Stimulated activated CD4-positive, alpha-beta T cell treated with anti-CD3 and anti-CD28 coated beads, Interleukin-1b, Interleukin-23, amount 100 ng/mL, for 48 hours (primary cell): Measurements from ENCODE around the gene FOXA1.

Source experiments
- DNase-seq: peaks from one replicate; pipeline ENCODE4 v3.0.0-alpha.2; 2020

The FOXA1 gene

DNA sequence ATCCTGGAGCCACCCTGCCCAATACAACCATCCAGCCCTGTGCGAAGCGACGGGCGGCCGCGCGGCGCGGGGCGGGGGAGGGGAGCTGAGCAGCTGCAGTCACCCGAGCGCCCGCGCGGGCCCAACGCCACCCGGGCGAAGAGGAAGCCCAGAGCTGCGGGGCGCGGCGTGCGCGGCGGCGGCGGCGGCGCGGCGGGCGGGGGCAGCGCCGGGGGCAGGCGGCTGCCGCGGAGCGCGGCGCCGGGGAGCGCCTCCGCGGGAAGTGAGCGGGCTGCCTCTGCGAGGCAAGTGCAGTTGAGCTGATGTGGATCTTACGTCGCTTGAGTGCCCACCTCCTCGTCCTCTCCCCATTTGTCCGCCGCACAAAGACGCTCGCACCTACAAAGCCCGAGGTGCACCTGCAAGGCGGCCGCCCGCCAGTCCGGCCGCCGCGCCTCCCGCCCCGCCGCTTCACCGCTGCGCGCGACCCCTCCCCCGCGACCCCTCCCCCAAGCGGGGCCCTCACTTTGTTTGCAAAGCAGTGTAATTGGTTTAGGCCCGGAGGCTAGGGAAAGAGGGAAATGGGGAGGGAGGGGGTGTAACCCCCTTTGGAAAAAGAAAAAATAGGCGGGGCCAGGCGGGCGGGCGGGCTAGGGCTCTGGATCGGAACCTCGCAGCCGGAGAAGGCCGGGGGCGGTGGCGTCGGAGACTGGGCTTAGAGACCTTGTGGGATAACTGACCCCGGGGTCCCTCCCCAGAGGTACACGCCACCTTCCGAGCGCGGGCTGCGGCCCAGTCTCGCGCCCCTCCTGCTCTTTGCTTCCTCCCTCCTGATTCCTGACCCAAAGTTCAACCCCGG lies at the start of gene FOXA1, which contains the start of gene TTC6:
Gene FOXA1, minus strand, starts transcription at position 279 of the 838 bp plus-strand sequence. Its CDS starts 277 bp downstream, at position 2.
Gene TTC6, plus strand, starts transcription at position 659 of the 838 bp plus-strand sequence. CDS start 26,436 bp downstream, outside the sequence.
- no peak for DNase-seq

DNA sequence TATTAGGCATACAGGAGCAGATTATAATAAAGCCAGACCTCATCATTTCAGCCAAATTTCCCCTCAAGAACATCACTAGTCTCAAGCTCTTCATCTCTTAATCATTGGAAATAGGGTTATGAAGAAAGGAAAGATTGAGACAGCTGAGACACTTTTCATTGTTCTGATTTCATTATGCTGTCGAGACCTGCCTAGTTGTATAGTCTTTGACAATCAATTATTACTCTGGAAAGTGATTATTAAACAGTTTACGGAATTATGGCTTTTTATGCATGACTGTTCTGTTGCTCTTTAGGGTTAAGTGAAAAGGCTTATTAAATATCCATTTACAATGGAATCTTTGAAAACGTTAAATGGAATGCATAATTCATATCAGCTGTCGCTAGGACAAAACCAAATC lies 48.7 kb upstream of the FOXA1 start:
- DNase-seq, result no peak

DNA sequence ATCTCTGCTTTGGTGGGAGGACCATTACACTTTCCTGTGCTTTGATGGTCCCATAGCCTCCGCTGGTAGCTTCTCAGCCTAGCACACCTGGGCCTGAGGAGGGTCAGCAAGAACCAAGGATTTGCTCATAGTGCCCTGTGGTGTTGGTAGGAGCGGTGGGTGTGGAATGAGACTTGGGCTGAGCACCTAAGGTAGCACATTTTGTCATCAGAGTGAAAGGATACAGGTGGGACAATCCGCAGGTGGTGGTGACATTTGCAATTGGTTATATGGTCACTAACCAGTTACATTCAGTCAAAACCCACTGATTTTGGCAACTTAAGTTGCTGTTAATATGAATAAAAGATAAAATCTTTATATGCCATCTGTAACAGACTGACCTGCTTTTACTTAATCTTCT lies 47.1 kb upstream of the FOXA1 start:
- DNase-seq, result no peak

DNA sequence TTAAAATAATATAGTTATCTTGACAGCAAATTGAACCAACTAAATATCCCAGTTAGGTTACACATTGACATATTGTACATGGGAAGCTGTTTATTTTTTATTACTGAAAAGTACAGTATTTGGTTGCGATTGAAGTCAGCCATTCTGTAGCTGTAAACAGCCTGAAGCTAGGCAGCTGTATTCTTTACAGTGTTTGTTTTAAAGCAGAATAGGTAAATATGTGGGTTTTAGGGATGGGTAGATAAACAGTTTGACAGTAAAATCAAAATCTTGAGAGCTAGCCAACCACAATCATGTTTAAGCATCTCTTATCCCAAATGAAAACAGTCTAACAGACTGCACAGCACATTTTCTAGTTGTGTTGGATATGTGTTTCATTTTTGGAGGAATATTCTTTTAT lies 46.1 kb upstream of the FOXA1 start:
- no peak for DNase-seq

DNA sequence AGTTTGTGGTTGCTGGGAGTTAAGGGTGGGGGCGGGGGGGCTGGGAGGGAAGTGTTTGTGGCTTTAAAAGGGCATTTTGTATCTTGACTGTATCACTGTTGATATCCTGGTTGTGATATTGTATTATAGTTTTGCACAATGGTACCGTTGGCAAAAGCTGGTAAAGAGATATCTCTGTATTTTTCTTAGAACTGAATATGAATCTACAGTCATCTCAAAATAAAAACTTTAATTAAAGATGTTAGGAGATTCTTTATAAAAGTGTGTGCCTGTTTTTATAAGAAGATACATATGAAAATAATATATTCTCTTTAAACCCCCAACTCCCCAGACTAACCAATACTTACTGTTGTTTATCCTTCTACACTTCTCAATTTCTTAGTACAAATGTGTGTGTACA lies 43.5 kb upstream of the FOXA1 start:
- no peak for DNase-seq

DNA sequence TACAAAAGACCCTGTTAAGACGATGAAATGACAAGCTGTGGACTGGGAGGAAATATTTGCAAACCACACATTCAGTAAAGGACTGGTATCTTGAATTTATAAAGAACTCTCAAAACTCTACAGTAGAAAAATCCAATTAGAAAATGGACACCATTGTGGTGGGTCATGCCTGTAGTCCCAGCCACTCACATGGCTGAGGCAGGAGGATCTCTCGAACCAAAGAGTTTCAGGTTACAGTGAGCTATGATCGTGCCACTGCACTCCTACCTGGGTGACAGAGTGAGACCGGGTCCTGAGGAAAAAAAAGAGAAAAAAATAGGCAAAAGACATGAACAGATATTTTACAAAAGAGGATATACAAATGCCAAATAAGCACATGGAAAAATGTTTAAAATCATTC lies 42.3 kb upstream of the FOXA1 start:
- no peak for DNase-seq

DNA sequence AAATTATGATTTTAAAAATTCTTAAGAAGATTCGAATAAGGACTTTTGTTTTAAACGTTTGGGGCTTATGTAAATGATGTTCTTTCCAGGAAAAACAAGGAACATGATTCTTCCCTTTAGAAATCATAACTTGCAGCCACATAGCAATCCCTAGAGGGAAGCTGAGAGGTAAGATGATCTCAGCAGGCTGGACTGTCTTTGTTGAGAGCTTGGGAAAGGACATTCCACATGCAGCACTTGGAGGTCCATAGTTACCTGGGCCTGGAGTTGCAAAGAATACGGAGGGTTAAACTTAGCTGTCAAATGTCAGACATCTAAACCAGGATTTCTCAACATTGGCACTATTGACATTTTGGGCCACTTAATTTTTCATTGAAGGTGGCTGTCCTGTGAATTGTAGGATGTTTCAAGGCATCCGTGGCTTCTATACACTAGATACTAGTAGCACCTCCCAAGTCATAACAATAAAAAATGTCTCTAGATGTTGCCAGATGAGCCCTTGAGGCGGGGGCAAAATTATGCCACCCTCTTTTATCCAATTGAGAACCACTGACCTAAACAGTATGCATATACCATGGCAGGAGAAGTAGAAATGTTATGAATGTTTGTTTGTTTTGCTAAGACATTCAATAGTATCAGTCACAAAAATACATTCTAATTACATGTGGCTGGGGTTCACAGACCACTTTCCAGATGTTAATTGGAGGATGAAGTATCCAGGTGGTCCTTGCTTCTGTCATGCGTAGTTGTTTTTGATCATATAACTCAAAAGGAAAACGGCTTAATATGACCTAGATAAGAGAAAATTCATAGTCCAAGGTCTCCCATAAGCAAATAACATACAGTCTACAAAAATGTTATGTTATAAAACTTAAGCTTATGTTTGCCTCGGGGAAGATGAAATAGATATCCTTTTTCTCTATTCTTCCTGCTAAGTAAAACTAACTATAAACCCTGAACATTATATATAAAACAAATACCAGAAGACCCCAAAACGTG lies 30.8 kb upstream of the FOXA1 start:
- no peak for DNase-seq

DNA sequence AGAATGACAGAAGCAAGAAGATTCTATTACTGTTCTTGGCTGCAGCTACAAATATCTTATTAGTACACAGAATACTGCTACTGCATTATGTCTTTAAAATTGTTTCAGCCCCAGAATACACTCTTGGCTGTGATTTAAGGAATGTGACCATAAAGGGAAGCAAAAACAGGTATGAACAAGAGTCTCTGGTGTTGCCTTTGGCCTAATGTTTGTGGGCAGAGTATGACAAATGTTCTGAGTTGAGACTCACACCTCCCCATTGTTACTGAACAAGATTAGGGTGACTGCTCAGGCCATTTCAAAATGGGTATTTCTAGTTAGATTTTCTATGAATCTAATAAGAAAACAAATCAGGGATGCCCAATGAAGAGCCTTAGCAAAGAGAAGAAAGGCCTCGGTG lies 28.9 kb upstream of the FOXA1 start:
- no peak for DNase-seq

DNA sequence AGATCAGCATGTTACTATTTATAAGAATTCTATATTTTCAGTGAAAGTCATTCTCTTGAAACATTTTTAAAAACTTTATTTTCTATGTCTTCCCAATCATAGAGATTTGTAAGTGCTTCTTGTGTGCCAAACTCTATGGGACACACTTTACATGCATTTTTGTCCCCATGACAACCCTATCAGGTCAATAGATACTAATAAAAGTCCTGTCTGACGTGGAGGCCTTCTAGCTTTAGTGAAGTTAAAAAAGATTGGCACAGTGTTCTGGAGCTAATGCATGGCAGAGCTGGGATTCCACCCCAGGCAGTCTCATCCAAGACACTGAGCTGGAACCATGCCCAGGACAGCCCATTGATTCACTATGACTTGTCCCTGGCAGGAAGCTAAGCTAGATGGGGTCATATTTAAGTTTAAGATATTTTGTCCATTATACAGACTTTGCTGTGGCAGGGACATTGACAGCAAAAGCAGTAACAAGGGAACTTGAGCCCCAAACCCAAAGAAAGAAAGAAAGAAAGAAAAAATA lies 28.4 kb upstream of the FOXA1 start:
- no peak for DNase-seq

DNA sequence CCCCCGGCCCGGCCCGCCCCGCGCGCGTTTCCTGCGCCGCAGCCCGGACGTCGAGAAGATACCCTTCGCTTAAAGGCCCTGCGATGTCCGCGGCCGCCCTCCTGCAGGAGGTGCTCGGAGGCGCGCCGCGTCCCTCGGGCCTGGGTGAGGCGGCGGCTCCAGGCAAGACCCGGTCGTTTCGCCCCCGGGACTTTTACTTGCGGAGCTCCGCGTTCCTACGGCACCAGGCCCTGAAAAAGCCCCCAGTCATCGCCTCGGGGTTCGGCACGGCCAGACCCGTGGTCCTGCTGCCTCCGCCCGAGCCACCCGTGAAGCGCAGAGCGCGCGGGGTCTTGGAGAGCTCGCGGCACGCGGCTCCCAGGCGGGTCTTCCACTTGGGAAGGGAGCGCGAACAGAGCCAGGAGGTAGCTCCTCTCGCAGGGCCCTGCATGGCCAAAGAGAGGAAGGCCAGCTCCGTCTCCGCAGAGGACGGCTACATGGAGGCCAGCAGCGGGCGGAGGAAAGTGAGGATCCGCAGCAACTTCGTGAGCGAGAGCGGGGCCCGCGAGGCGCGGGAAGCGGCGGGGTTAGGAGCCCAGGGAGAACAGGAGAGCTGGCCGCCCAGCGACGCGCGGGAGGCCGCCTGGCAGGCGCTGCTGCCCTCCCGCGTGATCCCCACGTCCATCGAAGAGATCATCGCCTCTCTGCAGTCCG lies 27.3 kb upstream of the FOXA1 start:
- DNase-seq, result no peak

DNA sequence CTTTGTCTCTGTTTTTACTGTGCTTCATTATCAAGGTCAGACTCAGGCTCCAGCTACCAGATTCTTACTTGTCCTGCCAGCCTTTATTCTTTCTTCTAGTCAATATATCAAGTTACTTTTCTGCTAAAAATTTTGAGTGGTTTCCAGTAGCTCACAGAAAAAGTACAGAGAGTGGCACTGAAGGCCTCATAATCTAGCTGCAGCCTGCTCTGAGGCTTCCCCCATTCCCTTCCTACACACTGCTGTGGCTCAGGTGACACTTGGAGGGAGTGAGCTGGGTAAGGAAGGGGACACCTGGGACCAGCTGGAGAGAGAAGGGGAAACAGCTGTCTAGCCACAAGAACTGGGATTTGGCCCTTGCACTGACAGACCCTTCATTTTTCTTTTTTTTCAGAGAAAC lies 25.8 kb upstream of the FOXA1 start:
- no peak for DNase-seq

DNA sequence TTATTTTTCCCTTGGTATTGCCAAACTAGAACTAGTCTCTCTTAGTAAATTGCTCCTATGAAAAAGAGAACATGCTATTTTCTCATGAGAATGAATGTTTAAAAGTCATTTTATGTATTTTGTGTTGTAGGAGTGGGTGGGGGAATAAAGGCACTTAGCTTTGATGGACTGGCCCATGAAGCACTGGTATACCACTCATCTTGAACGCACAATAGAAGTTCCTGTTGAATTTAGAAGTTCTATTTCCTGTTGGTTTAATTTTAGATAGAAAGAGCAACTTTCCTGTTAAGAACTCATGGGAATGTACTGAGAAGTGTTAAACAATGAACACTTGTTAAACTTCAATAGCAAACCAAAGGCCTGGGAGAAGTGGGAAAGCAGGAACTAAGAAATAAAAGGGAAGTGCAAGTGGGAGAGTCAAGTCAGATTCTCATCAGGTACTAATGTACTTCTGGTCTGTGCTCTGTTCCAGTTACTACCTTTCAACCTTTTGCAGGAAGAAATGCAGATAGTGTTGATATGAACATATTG lies 23.5 kb upstream of the FOXA1 start:
- no peak for DNase-seq

DNA sequence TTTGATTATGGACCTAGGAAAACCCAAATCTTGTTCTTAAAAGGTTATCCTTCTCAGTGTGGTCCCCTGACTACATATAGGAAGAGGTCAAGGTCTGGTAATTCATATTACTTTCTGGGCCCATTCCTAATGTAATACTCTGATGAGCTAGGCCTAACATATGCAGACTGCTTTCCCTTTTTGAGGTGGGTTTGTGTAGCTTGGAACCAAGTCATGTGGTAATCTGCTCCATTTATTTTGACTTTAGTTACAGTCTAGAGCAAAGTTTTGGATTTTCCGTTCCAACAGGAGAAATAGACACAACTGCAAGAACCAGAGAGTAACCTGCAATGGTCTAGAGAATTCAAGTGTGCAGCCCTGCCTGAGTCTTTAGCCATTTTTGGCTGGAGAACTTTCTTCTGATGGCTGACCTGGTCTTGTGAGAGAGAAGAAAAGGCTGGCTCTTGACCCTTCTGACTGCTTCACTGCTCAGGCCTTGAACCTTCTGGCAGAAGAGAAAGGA lies 22.9 kb upstream of the FOXA1 start:
- no peak for DNase-seq

DNA sequence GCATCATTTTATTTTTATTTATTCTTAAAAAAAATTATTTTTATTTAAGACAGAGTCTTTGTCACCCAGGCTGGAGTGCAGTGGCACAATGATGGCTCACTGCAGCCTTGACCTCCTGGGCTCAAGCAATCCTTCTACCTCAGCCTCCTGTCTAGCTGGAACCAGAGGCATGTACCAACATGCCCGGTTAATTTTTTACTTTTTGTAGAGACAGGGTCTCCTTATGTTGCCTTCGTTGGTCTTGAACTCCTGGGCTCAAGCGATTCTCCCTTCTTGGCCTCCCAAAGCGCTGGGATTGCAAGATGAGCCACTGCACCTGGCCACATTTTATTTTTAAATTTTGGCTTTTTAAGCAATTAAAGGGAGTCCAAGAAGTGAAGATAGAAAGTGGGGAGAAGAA lies 21.8 kb upstream of the FOXA1 start:
- no peak for DNase-seq

DNA sequence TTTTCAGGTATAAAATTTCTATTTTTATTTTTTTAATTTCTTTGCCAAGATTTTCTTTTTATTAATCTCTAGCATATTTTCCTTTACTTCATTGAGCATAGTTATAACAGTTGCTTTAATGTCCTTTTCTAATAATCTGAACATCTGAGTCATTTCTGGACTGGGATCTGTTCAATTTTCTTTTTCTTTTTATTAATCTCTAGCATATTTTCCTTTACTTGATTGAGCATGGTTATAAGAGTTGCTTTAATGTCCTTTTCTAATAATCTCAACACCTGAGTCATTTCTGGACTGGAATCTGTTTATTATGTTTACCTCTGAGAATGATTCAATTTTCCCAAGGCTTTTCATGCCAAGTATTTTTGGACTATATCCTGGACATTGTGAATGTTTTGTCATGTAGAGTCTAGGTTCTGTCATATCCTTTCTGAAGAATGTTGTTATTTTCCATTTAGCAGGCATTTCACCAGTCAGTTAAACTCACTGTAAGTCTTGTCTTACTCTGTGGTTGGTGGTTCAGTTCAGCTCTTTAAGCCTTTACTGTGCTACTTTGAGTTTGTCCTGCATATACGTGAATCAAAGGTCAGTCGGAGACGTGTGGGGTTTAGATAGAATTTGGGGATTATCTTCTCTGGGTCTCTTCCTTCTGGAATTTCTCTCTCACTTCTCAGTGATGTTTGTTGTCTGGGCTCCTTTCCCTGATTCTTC lies 20.7 kb upstream of the FOXA1 start:
- no peak for DNase-seq

DNA sequence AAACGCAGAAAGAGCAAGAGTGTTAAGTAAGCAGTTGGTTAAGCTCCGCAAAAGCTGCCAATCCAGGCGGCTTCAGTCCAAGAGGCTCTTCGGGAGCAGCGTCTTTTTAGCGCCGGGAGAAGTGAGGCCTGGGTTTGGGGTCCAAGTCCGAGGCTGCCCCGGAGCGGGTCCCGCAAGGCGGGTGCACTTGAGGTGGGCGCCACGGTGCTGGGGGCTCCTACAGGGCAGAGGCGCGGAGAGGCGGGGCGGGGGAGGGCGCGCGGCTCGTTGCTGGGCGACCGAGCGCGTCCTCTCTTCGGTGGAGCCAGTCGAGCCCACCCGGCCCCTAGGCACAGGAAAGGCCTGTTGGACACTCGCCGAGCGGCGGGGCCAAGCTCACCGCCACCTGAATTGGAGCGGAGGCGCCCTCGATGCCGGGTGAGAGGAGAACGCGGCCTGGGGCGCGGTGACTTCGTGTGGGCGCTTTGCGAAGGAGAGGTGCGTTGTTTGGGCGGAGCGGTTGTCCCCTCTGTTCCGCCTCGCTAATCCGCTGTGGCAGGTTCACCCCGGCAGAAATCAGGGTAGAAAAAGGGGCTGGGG lies 16.0 kb upstream of the FOXA1 start:
- no peak for DNase-seq

DNA sequence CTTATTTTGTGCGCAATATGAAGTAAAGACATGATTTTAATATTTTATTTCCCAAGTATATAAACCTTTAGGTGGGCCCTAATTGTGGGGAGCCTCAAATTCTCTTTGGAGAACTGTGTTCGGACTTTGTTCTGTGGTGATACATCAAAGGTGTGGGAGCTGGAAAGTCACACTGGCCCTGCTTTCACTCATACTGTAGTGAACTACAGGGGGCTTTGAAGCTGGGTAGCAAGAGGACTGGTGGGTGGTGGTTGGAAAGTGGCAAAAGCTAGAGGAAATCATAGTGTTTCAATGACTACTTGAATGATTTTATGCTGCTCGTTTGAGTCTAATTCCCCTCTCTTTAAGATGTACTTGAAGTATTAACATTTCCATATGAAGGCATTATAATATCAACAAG lies 13.6 kb upstream of the FOXA1 start:
- DNase-seq, result no peak

DNA sequence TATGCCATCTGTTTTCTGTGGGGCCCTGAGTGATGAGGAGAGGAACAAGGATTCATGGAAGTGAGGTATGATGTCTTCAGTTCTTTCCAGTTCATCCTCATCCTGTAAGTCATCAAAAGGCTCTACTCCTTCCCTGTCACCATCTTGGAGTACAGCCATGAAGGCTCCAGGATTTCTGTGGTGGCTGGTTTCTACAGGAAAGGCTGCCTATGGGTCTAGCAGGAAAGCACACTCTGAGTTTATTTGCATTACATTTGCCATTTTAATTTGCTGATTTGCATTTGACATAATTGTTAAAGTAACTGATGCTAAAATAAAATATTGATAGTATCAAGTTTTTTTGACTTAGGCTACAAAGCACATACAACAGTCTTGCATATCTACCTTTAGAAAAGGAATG lies 11.6 kb upstream of the FOXA1 start:
- no peak for DNase-seq

DNA sequence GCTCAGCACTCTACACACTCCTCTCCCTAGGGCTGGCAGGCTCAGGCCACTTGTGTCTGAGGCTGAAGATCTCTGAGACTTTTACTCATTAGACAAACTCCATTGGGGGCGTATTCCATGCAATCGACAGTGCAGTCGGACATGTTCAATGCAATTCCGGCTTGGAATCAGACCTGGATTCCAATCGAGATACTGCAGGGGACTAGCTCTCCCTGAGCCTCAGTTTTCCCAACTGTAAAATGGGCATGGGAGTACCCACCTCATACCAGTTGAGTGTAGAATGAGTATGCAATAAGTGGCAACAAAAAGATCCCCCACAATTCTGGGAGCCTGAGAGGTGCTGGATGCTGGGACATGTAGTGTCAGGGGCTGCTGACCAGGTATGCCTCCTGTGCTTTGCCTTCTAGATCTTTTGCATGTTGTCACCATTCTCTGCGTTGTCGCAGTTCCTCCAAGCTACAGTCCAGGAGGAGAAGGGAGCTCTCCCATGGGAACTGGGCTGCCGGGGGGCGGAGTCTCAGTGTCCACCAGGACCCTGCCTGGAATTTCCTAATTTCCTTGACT lies 8.7 kb upstream of the FOXA1 start:
- DNase-seq, result no peak

DNA sequence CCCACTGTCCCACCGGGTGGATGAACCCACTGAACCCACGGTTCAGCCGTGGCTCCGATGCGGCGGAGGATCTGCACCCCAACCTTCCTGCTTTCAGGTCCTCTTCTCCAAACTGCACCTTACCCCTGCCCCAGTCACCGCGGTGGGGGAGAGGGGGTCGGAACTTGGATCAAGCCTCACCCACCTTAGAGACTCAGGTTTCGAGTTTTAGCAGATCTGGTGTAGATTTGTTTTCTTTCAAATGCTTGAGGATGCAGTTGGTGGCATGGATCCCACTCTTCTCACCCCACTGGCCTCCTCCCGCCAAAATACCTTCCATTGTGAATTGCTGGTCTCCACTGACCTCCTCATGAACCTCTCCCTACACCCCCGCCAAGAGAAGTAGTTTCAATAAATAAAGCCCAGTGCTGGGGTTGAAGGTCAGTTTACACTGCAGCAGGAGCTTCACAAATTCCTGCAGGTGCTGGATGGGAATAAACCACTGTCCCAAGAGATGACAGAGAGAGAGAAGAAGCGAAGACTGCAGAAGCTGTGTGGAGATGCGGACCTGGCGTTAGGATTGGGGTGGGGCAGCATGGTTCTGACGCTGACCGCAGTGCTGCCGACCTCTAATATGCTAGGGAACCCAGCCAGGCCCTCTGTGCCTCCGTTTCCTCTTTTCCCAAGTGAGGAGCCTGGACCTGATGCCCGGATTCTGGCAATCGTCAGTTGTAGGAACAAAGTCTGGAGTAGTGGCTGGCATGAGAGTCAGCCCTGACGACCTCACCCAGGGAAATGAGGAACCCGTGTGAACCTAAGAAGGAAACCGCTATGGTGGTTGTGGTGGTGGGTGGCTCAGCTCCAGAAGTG lies 7.8 kb upstream of the FOXA1 start:
- DNase-seq, result no peak
